A549 (cell line): Measurements from ENCODE around the gene ITGB2.

Experiments
- POLR2A ChIP-seq: IDR thresholded peaks from 2 replicates; pipeline ENCODE4 v1.6.1; 2012; ENCODE audit warnings: mild to moderate bottlenecking, low read length
- SREBF2 ChIP-seq: fragments of 450-650 bp; IDR thresholded peaks from 2 replicates; pipeline ENCODE4 v1.6.1; 2014; ENCODE audit warnings: mild to moderate bottlenecking, moderate library complexity
- TF ChIP-seq, protein P1 (sequence below): fragments of >200 bp; sonication (Bioruptor Twin); formaldehyde crosslinking; IDR thresholded peaks from 3 replicates; pipeline ENCODE4 v1.5.1; 2016

DNA sequence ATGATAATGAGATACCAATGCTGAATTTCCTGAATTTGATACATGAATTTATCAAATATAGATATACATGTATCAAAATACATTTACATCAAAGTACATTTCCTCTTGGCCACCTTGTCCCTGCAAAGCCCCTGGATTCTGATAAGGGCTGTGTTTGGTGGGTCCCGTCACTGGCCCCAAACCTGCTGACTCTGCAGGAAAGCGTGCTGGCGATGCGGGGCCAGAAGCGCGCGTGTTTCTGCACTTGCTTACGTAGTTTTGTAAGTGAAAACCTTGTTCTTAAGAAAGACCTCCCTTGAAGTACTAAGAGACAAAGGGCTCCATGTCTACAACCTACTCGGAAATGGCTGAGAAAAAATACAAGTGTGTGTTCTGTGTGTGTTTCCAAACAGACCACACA, 11.0 kb downstream of the ITGB2 start:
- TF ChIP-seq POLR2A (no peak), SREBF2 (no peak)
- TF ChIP-seq, protein P1, sequence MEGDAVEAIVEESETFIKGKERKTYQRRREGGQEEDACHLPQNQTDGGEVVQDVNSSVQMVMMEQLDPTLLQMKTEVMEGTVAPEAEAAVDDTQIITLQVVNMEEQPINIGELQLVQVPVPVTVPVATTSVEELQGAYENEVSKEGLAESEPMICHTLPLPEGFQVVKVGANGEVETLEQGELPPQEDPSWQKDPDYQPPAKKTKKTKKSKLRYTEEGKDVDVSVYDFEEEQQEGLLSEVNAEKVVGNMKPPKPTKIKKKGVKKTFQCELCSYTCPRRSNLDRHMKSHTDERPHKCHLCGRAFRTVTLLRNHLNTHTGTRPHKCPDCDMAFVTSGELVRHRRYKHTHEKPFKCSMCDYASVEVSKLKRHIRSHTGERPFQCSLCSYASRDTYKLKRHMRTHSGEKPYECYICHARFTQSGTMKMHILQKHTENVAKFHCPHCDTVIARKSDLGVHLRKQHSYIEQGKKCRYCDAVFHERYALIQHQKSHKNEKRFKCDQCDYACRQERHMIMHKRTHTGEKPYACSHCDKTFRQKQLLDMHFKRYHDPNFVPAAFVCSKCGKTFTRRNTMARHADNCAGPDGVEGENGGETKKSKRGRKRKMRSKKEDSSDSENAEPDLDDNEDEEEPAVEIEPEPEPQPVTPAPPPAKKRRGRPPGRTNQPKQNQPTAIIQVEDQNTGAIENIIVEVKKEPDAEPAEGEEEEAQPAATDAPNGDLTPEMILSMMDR: no peak
